NB4 (cell line): ENCODE data around the gene CPT1C.
A peak's percentile ranks its signal among the peaks of the same experiment; 100 is the strongest.

Source experiments
- DNase-seq: peaks from one replicate; pipeline ENCODE4 v3.0.0; 2010; ENCODE audit warnings: low read depth
- H3K4me3 ChIP-seq: one replicate; pipeline ENCODE4 v1.5.1; 2011; ENCODE audit warnings: mild to moderate bottlenecking, low read depth, low read length, moderate library complexity
- CTCF ChIP-seq: IDR thresholded peaks from one replicate; pipeline ENCODE4 v1.5.1; 2012; ENCODE audit warnings: low read depth, low read length
- MAX ChIP-seq: IDR thresholded peaks from 2 replicates; pipeline ENCODE4 v1.6.1; 2011; ENCODE audit warnings: low read depth, low read length
- MYC ChIP-seq: IDR thresholded peaks from 2 replicates; pipeline ENCODE4 v1.6.1; 2011; ENCODE audit warnings: low read depth, low read length
- POLR2A ChIP-seq: IDR thresholded peaks from 2 replicates; pipeline ENCODE4 v1.6.1; 2011; ENCODE audit warnings: mild to moderate bottlenecking; ENCODE audit not compliant: insufficient read length; ENCODE audit errors: extremely low read depth

Gene CPT1C

GRCh38 chr19:49687566-49688316 is 3.2 kb upstream of the CPT1C start:
- no peak overlapping the region for H3K4me3 ChIP-seq
- TF ChIP-seq POLR2A: no peak
- no peak for TF ChIP-seq CTCF
- TF ChIP-seq MAX: no peak
- no peak for DNase-seq

GRCh38 chr19:49688531-49689132 is 2.3 kb upstream of the CPT1C start:
- H3K4me3 ChIP-seq: no peak overlapping the region
- TF ChIP-seq MAX: no peak
- TF ChIP-seq MYC: no peak
- no peak for TF ChIP-seq POLR2A
- TF ChIP-seq CTCF: no peak
- DNase-seq: no peak

GRCh38 chr19:49689133-49690078 is 1.5 kb upstream of the CPT1C start, which contains the start of gene ADM5:
Gene ADM5, plus strand, starts transcription at chr19:49689594. Its CDS starts 244 bp downstream, at chr19:49689838.
- peak; percentile 21 for DNase-seq
- H3K4me3 ChIP-seq: no peak within 1 kb of the TSS
- TF ChIP-seq MYC (no peak), POLR2A (peak; percentile 16), MAX (no peak), CTCF (no peak)

- no peak overlapping the region for H3K4me3 ChIP-seq
- TF ChIP-seq POLR2A (no peak), MAX (no peak), CTCF (no peak), MYC (no peak)
- no peak for DNase-seq
Observed at GRCh38 chr19:49690079-49690655, 749 bp upstream of the CPT1C start.

- peak; percentile 14 for DNase-seq
- H3K4me3 ChIP-seq: no peak overlapping the region
- TF ChIP-seq POLR2A (no peak), MYC (no peak), CTCF (no peak), MAX (no peak)
Observed at GRCh38 chr19:49691243-49692146, 579 bp downstream of the CPT1C start.
